SK-MEL-5 (cell line): ENCODE results near the gene PI4KB. TPM values are rescaled to one million over a fixed set of nuclear protein-coding genes. Genes with fewer than 3 reads are reported as not detected.

Experiments
- DNase-seq: peaks from one replicate; pipeline ENCODE4 v3.0.0-alpha.2; 2016; ENCODE audit warnings: low read depth, low spot score
- in situ Hi-C: cut with HindIII; loops from 2 replicates; pipeline ENCODE4 v1.10.0; 2016; ENCODE audit warnings: low sequenced_read_pairs, high pct_unique_total_duplicates, low pct_unique_long_range_greater_than_20kb
- small RNA-seq, 2 experiments: library from RNA; depleted of rRNA; stranded (forward); fragments of <200 nt; gene quantifications; one replicate each; pipeline ENCODE3, GENCODE V24; 2014
- total RNA-seq: library from RNA; depleted of rRNA; stranded (reverse); fragments of >200 nt; shearing (Covaris generic); gene quantifications from 2 replicates; pipeline ENCODE4 v1.2.3, GENCODE V29; 2014; rRNA removed

Gene PI4KB
- total RNA-seq, 1 experiment from 2014 or later, result 49.4 TPM

GRCh38 chr1:151265446-151266236 is 61.6 kb downstream of the PI4KB start:
- DNase-seq, result no peak
- in situ Hi-C loops, result loop anchor here (25.0 kb wide), 1 partner anchor 1997 kb away; the partner anchor contains the start of gene LORICRIN

GRCh38 chr1:151259351-151259750 is 67.9 kb downstream of the PI4KB start:
- in situ Hi-C loops, result loop anchor here (25.0 kb wide), 1 partner anchor 2003 kb away; the partner anchor contains the start of gene LORICRIN

GRCh38 chr1:151255381-151255780 is 71.8 kb downstream of the PI4KB start:
- in situ Hi-C loops, result loop anchor here (25.0 kb wide), 1 partner anchor 2007 kb away; the partner anchor contains the start of gene LORICRIN
- no peak for DNase-seq

More at GRCh38 chr1:151259351-151259750, 67.9 kb downstream of the PI4KB start:
- no peak for DNase-seq

GRCh38 chr1:151254217-151255213 is 72.7 kb downstream of the PI4KB start, which contains the start of gene PSMD4:
PSMD4 (plus strand) TSS chr1:151254734; CDS start chr1:151254783, 49 bp downstream.
- in situ Hi-C loops, result loop anchor here (25.0 kb wide), 1 partner anchor 2008 kb away; the partner anchor contains the start of gene LORICRIN
- peak; percentile 99 for DNase-seq

GRCh38 chr1:151251656-151252470 is 75.4 kb downstream of the PI4KB start:
- DNase-seq, result peak; percentile 93
- in situ Hi-C loops, result loop anchor here (25.0 kb wide), 1 partner anchor 2010 kb away; the partner anchor contains the start of gene LORICRIN

GRCh38 chr1:151246786-151247185 is 80.4 kb downstream of the PI4KB start:
- in situ Hi-C loops, result no loop called here
- no peak for DNase-seq

GRCh38 chr1:151243683-151244216 is 83.5 kb downstream of the PI4KB start:
- DNase-seq, result no peak
- in situ Hi-C loops, result no loop called here

- in situ Hi-C loops, result no loop called here
- no peak for DNase-seq
These were observed 84.8 kb downstream of the PI4KB start for GRCh38 chr1:151242442-151242841.

Small RNA genes lying within 50 kb of the gene (small RNA-seq; reads per million reads assigned to genes)
- 0 to 1.1 reads per million in 2 experiments for gene RN7SL444P

Other genes starting within 250 kb of the PI4KB start
- gene SEMA6C, start 180.8 kb downstream of the PI4KB start, total RNA-seq, result 0.53 and 1.1 TPM in 2 replicates
- not detected in 2 replicates for gene TNFAIP8L2, start 170.8 kb downstream of the PI4KB start, total RNA-seq
- 17.7 and 22.1 TPM in 2 replicates for gene LYSMD1, start 161.5 kb downstream of the PI4KB start, total RNA-seq
- gene SCNM1, start 161.3 kb downstream of the PI4KB start, total RNA-seq, result 90.9 and 110 TPM in 2 replicates
- 0.80 and 1.2 TPM in 2 replicates for gene TMOD4, start 151.4 kb downstream of the PI4KB start, total RNA-seq
- 116 and 133 TPM in 2 replicates for gene VPS72, start 137.2 kb downstream of the PI4KB start, total RNA-seq
- 54.5 and 57.0 TPM in 2 replicates for gene PIP5K1A, start 128.9 kb downstream of the PI4KB start, total RNA-seq
- gene PSMD4, start 72.7 kb downstream of the PI4KB start, total RNA-seq, result 370 and 398 TPM in 2 replicates
- gene ZNF687, start 45.1 kb downstream of the PI4KB start, total RNA-seq, result 29.0 and 31.0 TPM in 2 replicates
- 102 and 125 TPM in 2 replicates for gene RFX5, start 19.8 kb upstream of the PI4KB start, total RNA-seq
- 1.4 and 2.6 TPM in 2 replicates for gene SELENBP1, start 45.3 kb upstream of the PI4KB start, total RNA-seq
- gene PSMB4, start 72.2 kb upstream of the PI4KB start, total RNA-seq, result 940 and 1,049 TPM in 2 replicates
- 25.3 and 25.5 TPM in 2 replicates for gene POGZ, start 132.1 kb upstream of the PI4KB start, total RNA-seq
- gene CGN, start 184.0 kb upstream of the PI4KB start, total RNA-seq, result 1.9 and 2.7 TPM in 2 replicates
- 4.2 and 7.1 TPM in 2 replicates for gene TUFT1, start 212.9 kb upstream of the PI4KB start, total RNA-seq